GM19351 (cell line): ENCODE measurements around the gene POLR1E.
A peak's percentile ranks its signal among the peaks of the same experiment; 100 is the strongest.

Source experiments
- ATAC-seq: cut with Tn5 transposase; IDR thresholded peaks from one replicate; pipeline ENCODE4 v1.9.1; 2021; ENCODE audit warnings: mild to moderate bottlenecking, moderate library complexity; ENCODE audit not compliant: unreplicated experiment

POLR1E gene, protein sequence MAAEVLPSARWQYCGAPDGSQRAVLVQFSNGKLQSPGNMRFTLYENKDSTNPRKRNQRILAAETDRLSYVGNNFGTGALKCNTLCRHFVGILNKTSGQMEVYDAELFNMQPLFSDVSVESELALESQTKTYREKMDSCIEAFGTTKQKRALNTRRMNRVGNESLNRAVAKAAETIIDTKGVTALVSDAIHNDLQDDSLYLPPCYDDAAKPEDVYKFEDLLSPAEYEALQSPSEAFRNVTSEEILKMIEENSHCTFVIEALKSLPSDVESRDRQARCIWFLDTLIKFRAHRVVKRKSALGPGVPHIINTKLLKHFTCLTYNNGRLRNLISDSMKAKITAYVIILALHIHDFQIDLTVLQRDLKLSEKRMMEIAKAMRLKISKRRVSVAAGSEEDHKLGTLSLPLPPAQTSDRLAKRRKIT

DNA sequence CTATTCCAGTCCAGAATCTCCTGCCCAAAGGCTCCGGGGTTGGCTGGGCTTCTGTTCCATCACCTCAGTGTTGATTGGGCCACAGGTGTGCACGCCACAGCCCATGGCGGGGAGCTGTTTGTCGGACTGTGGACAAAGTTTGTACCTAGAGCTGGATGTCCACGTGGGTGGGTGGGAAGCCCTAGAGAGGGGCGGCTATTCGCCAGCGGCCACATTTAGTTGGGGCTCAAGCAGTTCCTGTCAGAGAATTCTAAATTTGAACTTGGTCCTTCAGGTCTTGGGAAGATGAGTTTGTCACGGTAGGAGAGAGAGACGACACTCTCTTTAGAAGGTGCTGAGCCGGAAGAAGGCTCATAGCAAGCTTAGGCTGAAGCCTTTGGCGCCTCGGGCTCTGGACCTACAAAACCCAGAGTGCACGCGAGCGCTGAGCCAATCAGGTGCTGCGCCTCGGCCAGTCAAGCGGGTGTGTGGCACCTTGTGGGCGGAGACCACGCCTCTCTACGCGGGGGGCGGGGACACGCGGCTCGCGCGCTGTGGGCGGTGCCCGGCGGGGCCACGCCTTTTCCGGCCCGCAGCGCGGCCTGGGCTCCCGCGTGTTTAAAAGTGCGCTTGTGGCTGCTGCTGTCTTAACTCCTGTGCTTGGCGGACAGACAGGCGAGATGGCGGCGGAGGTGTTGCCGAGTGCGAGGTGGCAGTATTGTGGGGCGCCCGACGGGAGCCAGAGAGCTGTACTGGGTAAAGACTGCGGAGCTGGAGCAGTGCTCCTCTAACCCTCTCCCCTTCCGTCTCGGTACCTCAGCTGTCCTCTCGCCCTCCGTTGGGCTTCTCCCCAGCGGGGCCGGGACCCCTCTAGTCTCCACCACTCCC is at the start of gene POLR1E:
TSS of gene POLR1E (plus strand) at position 560 of the 867 bp plus-strand sequence. CDS start at position 660, 100 bp downstream.
- peak; percentile 97 for ATAC-seq

DNA sequence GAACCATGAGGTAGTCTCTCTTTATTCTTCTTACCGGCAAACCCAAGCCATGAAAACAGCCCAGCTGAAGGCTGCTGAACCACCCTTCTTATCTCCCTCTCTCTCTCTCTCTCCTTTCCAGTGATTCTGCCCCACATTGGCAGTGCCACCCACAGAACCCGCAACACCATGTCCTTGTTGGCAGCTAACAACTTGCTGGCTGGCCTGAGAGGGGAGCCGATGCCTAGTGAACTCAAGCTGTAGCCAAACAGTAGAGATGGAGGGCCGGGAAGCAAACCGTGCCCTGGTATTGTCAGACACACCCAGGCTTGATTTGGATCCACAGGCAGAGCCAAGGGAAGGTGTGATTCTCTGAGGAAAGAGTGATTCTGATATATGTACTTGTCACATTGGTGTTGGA is 49.2 kb upstream of the POLR1E start:
- no peak for ATAC-seq

DNA sequence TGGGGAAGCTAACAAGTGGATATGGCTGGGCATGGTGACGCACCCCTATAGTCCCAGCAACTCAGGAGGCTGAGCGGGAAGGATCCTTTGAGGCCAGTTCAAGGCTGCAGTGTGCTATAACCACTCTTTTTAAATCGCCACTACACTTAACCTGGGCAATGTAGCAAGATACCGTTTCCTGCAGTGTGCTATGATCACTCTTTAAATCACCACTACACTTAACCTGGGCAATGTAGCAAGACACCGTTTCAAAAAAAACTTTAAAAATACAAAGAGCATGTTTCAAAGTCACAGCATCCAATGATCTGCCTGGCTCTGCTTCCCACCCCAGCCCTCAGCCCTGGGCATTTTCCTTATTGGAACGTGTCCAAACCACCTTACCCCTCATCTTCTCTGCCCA is 48.7 kb upstream of the POLR1E start:
- ATAC-seq: no peak

DNA sequence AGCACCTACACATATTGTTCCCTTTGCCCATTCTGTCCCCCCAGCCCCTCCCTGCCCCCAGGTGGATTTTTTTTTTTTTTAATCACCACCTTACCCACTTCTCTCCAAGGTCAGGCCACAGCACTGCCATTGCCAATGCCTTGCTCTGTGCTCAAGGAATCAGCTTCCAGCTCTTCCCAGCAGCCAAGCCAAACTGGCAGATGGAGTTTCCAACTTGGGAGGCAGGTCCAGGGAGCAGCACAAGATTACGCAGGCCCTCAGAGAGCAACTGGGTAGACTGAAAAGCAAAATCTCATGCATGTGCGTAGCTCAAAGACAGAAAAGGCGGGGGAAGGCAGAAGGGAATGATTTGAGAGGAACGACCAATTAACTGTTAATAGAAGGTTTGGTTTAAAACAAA is 48.1 kb upstream of the POLR1E start:
- no peak for ATAC-seq

DNA sequence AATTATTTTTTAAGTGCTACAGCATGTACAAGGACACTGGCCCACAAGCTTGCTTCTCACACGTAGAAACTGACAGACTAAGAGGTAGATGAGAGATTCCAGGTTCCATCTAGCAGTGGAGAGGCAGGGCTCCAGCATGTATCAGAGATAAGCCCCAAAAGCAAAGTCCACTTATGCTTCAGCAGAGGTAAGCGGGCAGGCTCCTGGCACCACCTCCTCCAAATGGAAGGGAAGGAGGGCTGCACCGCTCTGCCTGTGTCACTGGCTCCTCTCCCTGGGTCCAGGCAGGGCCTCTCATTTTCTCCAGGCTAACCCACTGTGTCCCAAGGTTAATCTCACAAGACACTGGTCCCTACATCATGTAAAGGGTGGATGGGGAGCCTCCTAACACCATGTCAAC is 47.4 kb upstream of the POLR1E start:
- ATAC-seq: no peak

DNA sequence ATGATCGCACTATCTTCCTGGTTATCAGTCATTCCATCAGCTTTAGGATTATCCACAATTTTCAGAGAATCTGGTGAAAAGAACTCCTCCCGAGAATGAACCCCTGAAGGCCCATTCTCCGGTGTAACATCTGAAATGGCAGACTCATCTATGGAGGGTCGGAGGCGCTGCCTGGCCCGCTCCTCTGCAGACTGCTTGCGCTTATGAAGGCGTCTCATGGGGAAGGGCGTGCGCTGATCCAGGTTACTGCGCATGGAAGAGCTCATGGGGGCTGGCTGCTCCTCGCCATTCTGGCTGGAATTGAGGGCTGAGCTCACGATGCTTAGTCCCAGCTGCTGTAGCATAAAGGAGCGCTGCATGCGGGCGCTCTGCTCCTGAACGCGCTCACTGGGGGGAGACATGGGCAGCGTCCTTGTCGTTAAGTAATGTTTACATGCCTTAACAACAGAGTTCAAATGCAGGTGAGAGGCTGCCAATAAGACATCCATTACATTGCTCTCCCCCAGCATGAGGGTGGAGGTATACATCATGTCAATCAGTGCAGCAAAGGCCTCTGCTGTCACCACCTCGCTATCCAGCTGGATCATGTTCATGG is 43.9 kb upstream of the POLR1E start:
- ATAC-seq: no peak

DNA sequence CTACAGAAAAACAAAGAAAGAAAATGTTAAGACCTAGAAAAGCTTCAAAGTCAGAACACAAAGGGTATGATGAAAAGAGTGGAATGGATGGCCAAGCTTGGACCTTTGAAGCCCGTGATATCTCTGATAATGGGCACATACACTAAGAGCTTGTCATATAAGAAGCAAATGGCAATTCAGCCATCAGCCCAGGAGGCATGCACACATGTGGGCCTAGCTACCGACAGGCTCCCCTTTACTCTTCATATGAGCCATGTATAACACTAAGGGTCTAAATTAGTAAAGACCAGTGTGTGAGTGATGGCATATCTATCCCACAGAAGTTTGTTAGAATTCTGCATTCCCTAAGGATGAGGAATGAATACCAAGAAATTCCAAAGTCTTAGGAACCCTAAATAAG is 43.2 kb upstream of the POLR1E start:
- no peak for ATAC-seq

DNA sequence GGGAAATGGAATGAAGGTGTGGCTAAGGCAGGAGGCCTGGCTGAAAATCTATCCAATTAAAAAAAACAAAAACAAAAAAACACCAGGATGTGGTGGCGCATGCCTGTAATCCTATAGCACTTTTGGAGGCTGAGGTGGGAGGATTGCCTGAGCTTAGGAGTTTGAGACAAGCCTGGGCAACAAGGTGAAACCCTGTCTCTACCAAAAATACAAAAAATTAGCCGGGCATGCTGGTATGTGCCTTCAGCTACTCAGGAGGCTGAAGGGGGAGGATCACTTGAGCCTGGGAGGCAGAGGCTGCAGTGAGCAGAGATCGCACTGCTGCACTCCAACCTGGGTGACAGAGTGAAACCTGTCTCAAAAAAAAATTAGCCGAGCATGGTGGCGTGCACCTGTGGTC is 42.2 kb upstream of the POLR1E start:
- no peak for ATAC-seq

DNA sequence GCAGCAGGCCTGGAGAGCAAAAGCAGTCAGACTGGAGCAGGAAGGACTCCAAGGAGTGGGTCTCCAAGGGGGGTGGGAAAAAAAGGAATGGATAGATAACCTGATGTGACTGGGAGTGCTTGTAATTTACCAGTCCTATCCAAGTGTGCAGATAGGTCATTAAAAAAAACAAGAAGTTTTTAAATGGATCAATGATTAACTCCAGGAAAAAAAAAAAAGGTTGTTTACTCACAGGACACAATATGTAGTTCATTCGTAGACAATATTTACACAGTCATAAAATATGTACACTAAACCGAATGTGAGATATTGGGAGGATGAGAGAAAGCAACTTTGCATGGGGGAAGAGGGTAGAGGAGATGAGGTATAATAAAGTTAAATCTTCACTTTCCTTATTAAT is 40.9 kb upstream of the POLR1E start:
- no peak for ATAC-seq

DNA sequence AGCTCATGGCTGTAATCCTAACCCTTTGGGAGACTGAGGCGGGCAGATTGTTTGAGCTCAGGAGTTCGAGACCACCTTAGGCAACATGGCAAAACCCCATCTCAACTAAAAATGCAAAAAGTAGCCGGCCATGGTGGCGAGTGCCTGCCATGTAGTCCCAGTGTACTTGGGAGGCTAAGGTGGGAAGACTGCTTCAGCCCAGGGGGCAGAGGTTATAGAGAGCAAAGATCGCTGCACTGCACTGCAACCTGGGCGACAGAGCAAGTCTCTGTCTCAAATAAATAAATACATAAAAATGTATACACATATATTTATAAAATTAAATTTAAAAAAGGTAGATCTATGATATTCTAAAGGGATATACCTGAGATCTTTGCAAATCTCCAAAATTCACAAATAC is 39.9 kb upstream of the POLR1E start:
- no peak for ATAC-seq

DNA sequence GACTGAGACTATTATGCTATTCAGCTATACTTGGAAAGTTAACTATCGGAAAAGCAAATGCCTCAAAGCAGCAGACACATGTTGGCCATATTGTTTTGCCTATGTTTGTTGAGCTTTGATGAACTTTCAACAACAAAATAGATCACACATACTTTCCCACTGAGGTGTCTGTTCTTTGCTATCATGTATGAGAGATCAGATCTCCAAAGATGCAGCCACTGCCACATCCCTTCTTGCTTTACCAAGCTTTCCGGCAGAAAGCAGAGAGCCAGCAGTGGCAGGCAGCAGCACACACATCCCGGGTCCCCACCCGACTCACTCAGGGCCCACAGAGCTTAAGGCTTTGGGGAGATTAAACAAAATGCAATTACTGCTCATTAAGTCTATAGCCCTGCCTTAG is 39.3 kb upstream of the POLR1E start:
- ATAC-seq: no peak

DNA sequence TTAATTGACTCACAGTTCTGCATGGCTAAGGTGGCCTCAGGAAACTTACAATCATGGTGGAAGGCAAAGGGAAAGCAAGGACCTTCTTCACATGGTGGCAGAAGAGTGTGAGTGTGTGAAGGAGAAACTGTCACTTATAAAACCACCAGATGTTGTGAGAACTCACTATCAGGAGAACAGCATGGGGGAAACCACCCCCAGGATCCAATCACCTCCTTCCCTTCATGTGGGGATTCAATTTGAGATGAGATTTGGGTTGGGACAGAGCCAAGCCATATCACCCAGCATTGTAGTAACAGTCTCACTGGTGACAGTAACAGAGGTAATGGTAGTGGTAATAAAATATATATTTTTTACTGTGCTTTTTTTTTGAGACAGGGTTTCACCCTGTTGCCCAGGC is 38.6 kb upstream of the POLR1E start:
- no peak for ATAC-seq

DNA sequence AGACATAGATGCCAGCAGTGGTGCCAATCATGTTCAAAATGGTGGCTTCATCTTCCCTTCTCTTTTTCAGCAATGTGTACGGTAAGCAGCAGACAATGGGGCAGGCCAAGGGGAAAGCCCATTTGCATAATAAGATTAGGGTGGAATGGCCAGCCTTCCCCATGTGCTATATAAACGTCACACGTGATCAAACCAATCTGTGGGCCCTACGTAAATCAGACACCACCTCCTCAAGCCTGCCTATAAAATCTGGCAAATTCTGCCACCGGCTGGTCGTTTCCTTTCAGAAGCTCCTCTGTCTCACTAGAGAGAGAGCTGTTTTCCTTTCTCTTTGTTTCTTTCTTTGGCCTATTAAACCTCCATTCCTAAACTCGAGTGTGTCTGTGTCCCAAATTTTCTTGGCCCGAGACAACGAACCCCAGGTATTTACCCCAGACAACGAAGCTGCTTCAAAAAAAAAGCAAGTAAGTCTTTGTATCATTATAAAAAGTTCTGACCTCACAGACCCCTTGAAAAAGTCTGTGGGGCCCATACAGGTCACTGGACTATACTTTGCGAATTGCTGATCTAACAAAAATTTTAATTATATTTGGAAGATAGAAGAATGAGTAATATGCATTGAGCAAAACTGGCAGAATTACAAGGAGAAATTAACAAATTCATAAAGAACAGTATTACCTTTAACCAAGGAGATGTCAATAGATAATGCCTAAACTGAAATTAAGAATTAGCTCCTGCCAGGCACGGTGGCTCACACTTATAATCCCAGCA is 35.7 kb upstream of the POLR1E start:
- no peak for ATAC-seq

DNA sequence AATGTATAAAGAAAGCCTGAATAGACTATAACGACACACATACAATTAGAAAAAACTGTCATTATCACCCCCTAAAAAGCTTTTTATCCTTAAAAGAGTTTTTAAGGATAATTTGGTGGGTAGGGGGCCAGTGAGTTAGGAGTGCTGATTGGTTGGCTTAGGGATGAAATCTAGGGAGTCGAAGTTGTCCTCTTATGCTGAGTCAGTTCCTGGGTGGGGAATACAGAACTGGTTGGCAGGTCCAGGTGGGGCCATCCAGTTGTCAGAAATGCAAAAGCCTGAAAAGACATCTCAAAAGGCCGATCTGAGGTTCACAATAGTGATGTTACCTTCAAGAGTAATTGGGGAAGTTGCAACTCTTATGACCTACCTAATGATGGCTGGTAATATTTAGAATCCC is 34.1 kb upstream of the POLR1E start:
- ATAC-seq: no peak

DNA sequence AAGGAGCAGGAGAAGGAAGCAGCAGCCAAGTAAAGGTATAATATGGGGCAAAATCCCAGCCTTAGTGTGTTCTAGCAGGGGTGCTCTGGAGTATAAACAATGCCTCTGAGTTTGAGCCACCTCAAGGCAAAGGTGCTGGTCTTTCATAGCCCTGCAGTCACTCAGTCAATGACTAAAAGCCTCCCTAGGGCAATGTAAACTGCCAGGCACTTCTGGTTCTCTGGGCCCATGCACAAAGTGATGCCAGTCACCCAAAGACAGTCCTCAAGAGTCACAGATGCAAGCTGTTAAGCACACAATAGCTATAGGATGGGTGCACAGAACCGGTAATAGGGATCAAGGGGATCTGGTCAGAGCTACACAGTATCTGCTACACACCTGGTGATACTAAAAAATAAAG is 33.1 kb upstream of the POLR1E start:
- no peak for ATAC-seq

DNA sequence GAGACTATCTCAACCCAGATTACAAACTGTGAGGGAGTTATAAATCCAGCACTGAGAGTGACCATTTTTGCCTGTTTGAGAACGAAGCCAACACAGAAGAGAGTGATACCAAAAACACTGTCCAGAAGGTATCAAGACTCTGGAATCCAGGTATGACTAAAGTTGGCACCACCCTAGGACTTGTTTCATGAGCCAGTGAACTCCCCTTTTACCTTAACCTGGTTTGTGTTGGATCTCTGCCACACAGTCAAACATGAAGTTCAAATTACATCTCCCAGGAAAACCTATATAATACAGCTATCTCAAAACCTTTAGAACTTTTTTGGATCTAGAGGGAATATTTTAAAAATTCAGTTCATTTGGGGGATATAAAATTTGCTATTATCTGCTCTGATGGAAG is 31.9 kb upstream of the POLR1E start:
- no peak for ATAC-seq

DNA sequence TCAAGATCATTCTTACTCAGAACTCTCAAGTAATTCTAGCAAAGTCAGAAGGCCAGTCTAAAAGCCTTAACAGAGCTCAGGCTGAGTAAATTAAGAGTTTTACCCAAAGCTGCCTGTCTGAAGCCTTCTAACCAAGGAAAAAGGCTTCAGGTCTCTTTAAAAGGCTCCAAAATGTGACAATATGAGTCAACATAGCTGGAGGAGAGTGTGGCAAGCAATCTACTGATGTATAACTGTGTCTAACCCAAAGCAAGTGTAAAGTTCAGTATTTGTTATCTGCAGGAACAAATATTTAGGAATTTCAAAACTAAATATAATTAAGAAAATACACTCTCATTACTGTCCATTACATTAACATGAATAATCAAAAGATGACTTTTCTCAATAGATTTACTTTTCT is 31.5 kb upstream of the POLR1E start:
- no peak for ATAC-seq

DNA sequence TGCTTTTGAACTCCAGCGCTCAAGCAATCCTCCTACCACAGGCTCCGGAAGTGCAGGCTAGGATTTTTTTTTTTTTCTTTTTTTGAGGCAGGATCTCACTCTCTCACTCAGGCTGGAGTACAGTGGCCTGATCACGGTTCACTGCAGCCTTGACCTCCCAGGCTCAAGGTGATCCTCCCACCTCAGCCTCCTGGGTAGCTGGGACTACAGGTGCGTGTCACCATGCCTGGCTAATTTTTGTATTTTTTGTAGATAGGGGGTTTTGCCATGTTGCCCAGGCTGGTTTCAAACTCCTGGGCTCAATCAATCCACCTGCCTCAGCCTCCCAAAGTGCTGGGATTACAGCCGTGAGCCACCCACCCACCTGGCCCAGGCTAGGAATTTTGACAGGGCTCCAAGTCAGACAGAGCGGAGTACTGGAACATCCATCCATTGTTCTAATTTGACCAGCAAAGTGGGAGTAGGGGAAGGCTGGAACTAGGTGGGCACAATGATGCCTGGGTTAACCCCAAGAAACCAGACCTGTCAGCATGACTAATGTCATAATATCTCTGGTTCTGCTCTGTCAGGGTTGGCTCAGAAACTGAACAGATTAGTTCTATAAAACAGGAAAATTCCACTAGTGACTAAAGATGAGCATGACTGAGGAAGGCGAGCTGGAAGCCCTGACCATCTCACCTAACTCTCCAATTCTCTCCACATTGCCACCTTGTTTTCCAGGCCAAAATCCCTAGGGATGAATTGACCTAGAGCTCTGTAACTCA is 29.7 kb upstream of the POLR1E start:
- ATAC-seq: no peak

DNA sequence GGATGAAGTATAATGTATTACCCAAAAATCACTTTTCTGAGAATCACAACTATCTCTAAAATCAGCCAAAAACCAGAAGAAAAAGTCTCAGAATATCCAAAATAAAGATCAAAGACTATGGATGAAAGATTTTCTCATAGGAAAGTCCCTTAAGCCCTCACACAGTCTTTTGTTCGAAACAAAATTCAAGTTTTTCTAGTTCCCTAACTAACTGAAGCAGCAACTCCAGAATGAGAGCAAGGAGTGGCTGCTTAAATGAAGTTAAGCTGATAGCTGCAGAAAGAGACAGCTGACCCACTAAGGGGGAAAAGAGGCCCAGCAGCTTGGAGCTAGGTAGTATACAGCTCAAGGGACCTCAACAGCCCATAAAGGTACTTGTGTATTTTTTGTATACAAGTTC is 28.9 kb upstream of the POLR1E start:
- ATAC-seq: no peak

DNA sequence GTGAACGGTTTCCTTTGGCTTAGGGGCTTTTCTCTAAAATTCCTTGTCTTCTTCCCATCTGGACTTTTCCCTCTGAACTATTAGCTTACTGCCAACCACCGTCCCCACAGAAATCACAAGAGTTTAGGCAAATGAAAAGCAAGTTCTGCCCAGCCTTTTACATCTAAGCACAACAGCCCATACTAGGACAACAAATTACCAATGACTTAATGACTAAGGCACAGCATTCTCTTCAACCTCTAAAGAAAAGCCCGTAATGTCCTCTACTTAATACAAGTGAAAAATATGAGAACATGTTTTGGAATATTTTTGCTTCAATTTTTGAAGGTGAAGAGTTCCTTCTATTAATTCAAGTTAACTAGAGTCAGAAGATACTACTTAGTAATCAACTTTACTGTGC is 21.7 kb upstream of the POLR1E start:
- no peak for ATAC-seq
